ENCODE results near the gene FIG4. TPM values are rescaled to one million over a fixed set of nuclear protein-coding genes. Genes with fewer than 3 reads are reported as not detected.
"Not testable (repeated sequence)": the region's sequence is repeated elsewhere in the genome, so short reads cannot be mapped to it uniquely, and the experiment has no call there.

Gene FIG4
- total RNA-seq, 2 experiments from 2014 or later = 13.1 to 14.3 TPM

DNA sequence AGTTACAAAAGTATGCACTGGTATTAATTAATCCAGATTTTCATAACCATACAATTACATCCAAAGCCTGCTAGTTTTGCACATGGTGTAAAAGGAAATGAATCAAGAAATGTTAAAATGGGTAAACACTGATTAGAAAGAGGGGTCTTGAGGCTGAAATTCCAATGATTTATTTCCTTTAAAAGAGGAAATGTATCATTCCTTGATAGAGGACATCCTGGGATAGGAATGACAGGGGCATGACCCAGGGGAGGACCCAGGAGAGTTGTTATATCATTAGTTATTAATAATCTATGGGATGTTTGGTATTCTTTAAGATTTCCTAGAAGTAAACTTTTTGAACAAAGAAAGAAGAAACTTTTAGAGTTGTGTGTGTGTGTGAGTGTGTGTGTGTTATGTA, 18.3 kb upstream of the FIG4 start:
- TF ChIP-seq, protein P1, sequence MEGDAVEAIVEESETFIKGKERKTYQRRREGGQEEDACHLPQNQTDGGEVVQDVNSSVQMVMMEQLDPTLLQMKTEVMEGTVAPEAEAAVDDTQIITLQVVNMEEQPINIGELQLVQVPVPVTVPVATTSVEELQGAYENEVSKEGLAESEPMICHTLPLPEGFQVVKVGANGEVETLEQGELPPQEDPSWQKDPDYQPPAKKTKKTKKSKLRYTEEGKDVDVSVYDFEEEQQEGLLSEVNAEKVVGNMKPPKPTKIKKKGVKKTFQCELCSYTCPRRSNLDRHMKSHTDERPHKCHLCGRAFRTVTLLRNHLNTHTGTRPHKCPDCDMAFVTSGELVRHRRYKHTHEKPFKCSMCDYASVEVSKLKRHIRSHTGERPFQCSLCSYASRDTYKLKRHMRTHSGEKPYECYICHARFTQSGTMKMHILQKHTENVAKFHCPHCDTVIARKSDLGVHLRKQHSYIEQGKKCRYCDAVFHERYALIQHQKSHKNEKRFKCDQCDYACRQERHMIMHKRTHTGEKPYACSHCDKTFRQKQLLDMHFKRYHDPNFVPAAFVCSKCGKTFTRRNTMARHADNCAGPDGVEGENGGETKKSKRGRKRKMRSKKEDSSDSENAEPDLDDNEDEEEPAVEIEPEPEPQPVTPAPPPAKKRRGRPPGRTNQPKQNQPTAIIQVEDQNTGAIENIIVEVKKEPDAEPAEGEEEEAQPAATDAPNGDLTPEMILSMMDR (IDR thresholded peaks at IDR 0.05) = no peak
- Mint-ChIP-seq H3K4me3 (no peak overlapping the region), H3K27me3 (no peaks in the 10 kb centered on the region), H3K9me3 (no peaks in the 10 kb centered on the region), H3K36me3 (ENCODE audit: low read depth) (peaks cover 13% of the 10 kb centered on the region), H3K27ac (no peak overlapping the region), H3K4me1 (ENCODE audit: low read depth) (no peaks in the 10 kb centered on the region)
- intact Hi-C loops (cut with micrococcal nuclease) = no loop called here
- DNase-seq = no peak
- POLR2A ChIA-PET = no interaction called here
- CTCF ChIA-PET = no interaction called here
- ATAC-seq = no peak

DNA sequence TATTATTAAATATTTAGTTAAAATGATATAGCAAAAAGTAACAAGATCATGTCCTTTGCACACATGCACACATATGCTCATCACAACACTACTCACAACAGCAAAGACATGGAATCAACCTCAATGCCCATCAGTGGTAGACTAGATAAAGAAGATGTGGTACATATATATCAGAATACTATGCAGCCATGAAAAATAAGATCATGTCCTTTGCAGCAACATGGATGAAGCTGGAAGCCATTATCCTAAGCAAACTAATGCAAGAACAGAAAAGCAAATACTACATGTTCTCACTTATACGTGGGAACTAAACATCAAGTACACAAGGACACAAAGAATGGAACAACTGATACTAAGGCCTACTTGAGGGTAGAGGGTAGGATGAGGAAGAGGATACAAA, 14.4 kb upstream of the FIG4 start:
- TF ChIP-seq, protein P1 (IDR thresholded peaks at IDR 0.05) = no peak
- intact Hi-C loops (cut with micrococcal nuclease) = no loop called here
- no peak overlapping the region for H3K27ac Mint-ChIP-seq
- no peaks in the 10 kb centered on the region for H3K27me3 Mint-ChIP-seq
- H3K4me1 Mint-ChIP-seq (ENCODE audit: low read depth) = peaks cover 12% of the 10 kb centered on the region
- POLR2A ChIA-PET = no interaction called here
- H3K36me3 Mint-ChIP-seq (ENCODE audit: low read depth) = peaks cover 3% of the 10 kb centered on the region
- H3K9me3 Mint-ChIP-seq = no peaks in the 10 kb centered on the region
- CTCF ChIA-PET = no interaction called here
- ATAC-seq = no peak
- no peak for DNase-seq
- H3K4me3 Mint-ChIP-seq = no peak overlapping the region

DNA sequence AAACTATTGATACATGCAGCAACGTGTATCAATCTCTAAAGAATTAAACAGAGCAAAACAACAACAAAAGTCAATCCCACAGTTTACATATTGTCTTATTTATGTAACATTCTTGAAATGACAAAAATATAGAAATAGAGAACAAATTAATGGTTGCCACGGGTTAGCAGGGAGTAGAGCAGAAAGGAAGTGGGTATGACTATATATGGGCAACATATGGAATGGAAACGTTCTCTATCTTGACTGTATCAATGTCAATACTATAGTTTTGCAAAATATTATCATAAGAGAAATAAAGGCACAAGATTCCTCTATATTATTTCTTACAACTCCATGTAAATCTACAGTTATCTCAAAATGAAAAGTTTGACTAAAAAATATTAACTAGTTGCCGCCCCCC, 12.9 kb upstream of the FIG4 start:
- H3K4me1 Mint-ChIP-seq (ENCODE audit: low read depth) = peaks cover 13% of the 10 kb centered on the region
- no peaks in the 10 kb centered on the region for H3K27me3 Mint-ChIP-seq
- DNase-seq = no peak
- H3K36me3 Mint-ChIP-seq (ENCODE audit: low read depth) = peaks cover 3% of the 10 kb centered on the region
- H3K4me3 Mint-ChIP-seq = no peak overlapping the region
- ChIA-PET POLR2A (no interaction called here), CTCF (interaction anchor here (1.7 to 2.2 kb wide), 2 partner anchors 11 to 361 kb away, joined by 4 to 8 read pairs; no protein-coding TSS in a partner anchor)
- ATAC-seq = no peak
- H3K27ac Mint-ChIP-seq = no peak overlapping the region
- H3K9me3 Mint-ChIP-seq = no peaks in the 10 kb centered on the region
- intact Hi-C loops (cut with micrococcal nuclease) = no loop called here
- TF ChIP-seq, protein P1 (IDR thresholded peaks at IDR 0.05) = no peak

DNA sequence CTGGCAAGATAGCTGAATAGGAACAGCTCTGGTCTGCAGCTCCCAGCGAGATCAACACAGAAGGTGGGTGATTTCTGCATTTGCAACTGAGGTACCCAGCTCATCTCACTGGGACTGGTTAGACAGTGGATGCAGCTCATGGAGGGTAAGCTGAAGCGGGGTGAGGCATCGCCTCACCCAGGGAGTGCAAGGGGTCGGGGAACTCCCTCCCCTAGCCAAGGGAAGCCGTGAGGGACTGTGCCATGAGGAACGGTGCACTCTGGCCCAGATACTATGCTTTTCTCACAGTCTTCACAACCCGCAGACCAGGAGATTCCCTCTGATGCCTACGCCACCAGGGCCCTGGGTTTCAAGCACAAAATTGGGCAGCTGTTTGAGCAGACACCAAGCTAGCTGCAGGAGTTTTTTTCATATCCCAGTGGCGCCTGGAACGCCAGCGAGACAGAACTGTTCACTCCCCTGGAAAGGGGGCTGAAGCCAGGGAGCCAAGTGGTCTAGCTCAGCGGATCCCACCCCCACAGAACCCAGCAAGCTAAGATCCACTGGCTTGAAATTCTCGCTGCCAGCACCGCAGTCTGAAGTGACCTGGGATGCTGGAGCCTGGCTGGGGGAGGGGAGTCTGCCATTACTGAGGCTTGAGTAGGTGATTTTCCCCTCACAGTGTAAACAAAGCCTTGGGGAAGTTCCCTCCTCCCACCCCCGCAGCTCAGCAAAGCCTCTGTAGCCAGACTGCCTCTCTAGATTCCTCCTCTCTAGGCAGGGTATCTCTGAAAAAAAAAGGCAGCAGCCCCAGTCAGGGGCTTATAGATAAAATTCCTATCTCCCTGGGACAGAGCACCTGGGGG, 12.2 kb upstream of the FIG4 start:
- H3K9me3 Mint-ChIP-seq; H3K27me3 Mint-ChIP-seq; H3K36me3 Mint-ChIP-seq (ENCODE audit: low read depth); H3K4me3 Mint-ChIP-seq; H3K27ac Mint-ChIP-seq; intact Hi-C loops (cut with micrococcal nuclease); POLR2A ChIA-PET: not testable (repeated sequence)
- ATAC-seq (peak; percentile 86), DNase-seq (peak; percentile 60)
- CTCF ChIA-PET = interaction anchor here (1.7 to 2.2 kb wide), 2 partner anchors 10 to 361 kb away, joined by 4 to 8 read pairs; no protein-coding TSS in a partner anchor
- peaks cover 13% of the 10 kb centered on the region for H3K4me1 Mint-ChIP-seq (ENCODE audit: low read depth)

DNA sequence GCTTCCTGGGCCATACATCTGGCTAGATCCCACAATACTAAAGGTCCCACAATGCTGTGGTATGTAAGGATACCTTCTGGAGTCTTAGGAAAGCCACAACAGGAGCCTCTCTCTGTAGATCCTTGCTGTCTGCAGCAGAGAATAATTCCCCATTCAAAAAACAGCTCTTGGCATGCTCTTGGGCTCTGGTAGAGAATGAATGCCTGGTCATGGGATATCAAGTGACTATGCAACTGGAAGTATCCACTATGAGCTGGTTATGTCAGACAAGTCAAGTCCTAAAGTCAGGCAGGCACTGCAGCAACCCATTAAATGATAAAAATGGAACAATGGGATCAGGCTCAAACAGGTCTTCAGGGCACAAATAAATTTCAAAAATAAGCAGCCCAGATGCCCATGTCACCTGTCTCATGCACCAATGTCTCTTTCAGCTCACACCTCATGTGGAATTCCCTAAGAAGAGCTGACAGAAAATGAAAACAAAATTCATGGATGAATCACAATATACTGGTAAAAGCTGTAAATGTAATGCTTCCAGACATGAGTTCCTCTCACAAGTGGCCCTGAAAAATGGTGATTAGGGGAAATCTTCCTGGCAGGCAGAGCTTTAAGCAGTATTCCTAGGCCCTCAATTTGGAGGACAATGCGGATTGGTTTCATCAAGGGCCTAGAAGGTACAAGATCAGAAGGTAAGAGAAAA, 4.4 kb upstream of the FIG4 start:
- H3K27me3 Mint-ChIP-seq = no peaks in the 10 kb centered on the region
- DNase-seq (no peak), ATAC-seq (no peak)
- H3K9me3 Mint-ChIP-seq = no peaks in the 10 kb centered on the region
- peak overlapping the region; percentile 67 for H3K27ac Mint-ChIP-seq
- TF ChIP-seq, protein P1 (IDR thresholded peaks at IDR 0.05) = no peak
- intact Hi-C loops (cut with micrococcal nuclease) = no loop called here
- ChIA-PET CTCF (interaction anchor here (0.9 to 2.5 kb wide), 4 partner anchors 16 to 353 kb away, joined by 4 to 9 read pairs (median 5); no protein-coding TSS in a partner anchor), POLR2A (interaction anchor here (1.0 kb wide), 1 partner anchor 56 kb away, joined by 3 read pairs; no protein-coding TSS in a partner anchor)
- H3K4me3 Mint-ChIP-seq = no peak overlapping the region
- H3K36me3 Mint-ChIP-seq (ENCODE audit: low read depth) = peaks cover 11% of the 10 kb centered on the region
- H3K4me1 Mint-ChIP-seq (ENCODE audit: low read depth) = peaks cover 33% of the 10 kb centered on the region

Data from activated CD8-positive, alpha-beta T cell treated with anti-CD3 and anti-CD28 coated beads for 36 hours (primary cell).